Naive thymus-derived CD4-positive, alpha-beta T cell (primary cell): Measurements from ENCODE around the gene HPGDS. TPM values are rescaled to one million over a fixed set of nuclear protein-coding genes. Genes with fewer than 3 reads are reported as not detected.

Experiments used
- ATAC-seq: fragments of 150-1000 bp; cut with Tn5 transposase; 2 replicates; pipeline ENCODE4 v1.10.0; 2021; ENCODE audit warnings: mild to moderate bottlenecking, moderate library complexity
- CTCF ChIA-PET: fragments of 350-600 bp; sonication (Branson Sonifier 250); formaldehyde crosslinking; loops from one replicate; lab custom pipeline; 2021; ENCODE audit warnings: antibody characterized with exemption; lab: Charles Lee
- POLR2A ChIA-PET: fragments of 350-600 bp; sonication (Branson Sonifier 250); formaldehyde crosslinking; loops from one replicate; lab custom pipeline; 2021; ENCODE audit warnings: antibody characterized with exemption, inconsistent platforms; lab: Charles Lee
- DNase-seq, 9 donors: peaks; one replicate each; pipeline versions ENCODE4 v3.0.0 to v3.0.0-alpha.2; 2020 to 2022; ENCODE audit warnings: mixed read lengths in 1 of 9
- H3K27ac ChIP-seq: one replicate; pipeline ENCODE4 v1.7.0; 2013; ENCODE audit warnings: mild to moderate bottlenecking, low read depth, low read length, moderate library complexity
- H3K27me3 ChIP-seq, 2 donors: one replicate each; pipeline ENCODE4 v1.7.0; 2013; ENCODE audit warnings: low read length in 2 of 2, mild to moderate bottlenecking in 2 of 2, moderate library complexity in 2 of 2; ENCODE audit not compliant: control insufficient read depth in 2 of 2, insufficient read depth in 2 of 2
- H3K36me3 ChIP-seq, 3 experiments: 1 replicate in 2 of 3; 2 replicates in 1 of 3; pipeline ENCODE4 v1.7.0; 2013; ENCODE audit warnings: low read length in 3 of 3, mild to moderate bottlenecking in 3 of 3, moderate library complexity in 1 of 3; ENCODE audit not compliant: insufficient read depth in 3 of 3, control insufficient read depth in 2 of 3
- H3K4me1 ChIP-seq, 2 donors: one replicate each; pipeline ENCODE4 v1.7.0; 2013; ENCODE audit warnings: low read length in 2 of 2, mild to moderate bottlenecking in 2 of 2, moderate library complexity in 1 of 2; ENCODE audit not compliant: control insufficient read depth in 2 of 2, insufficient read depth in 2 of 2
- H3K4me3 ChIP-seq: 2 replicates; pipeline ENCODE4 v1.7.0; 2013; ENCODE audit warnings: mild to moderate bottlenecking, low read length
- H3K9me3 ChIP-seq, 3 experiments: 1 replicate in 2 of 3; 2 replicates in 1 of 3; pipeline ENCODE4 v1.7.0; 2013; ENCODE audit warnings: low read length in 3 of 3; ENCODE audit not compliant: control insufficient read depth in 2 of 3
- H3K27ac Mint-ChIP-seq, 9 donors: one replicate each; pipeline ENCODE4 v1.8.0; 2020 to 2022; ENCODE audit warnings: mixed read lengths in 9 of 9, mild to moderate bottlenecking in 8 of 9, moderate library complexity in 5 of 9, inconsistent platforms in 2 of 9
- H3K27me3 Mint-ChIP-seq, 5 donors: one replicate each; pipeline ENCODE4 v1.8.0; 2021 to 2022; ENCODE audit warnings: mixed read lengths in 5 of 5, mild to moderate bottlenecking in 1 of 5
- H3K36me3 Mint-ChIP-seq, 5 donors: one replicate each; pipeline ENCODE4 v1.8.0; 2020 to 2022; ENCODE audit warnings: mixed read lengths in 5 of 5, mild to moderate bottlenecking in 3 of 5, inconsistent platforms in 1 of 5
- H3K4me1 Mint-ChIP-seq, 7 donors: one replicate each; pipeline ENCODE4 v1.8.0; 2020 to 2022; ENCODE audit warnings: mixed read lengths in 7 of 7, mild to moderate bottlenecking in 3 of 7, inconsistent platforms in 1 of 7
- H3K4me3 Mint-ChIP-seq, 10 donors: one replicate each; pipeline ENCODE4 v1.8.0; 2020 to 2022; ENCODE audit warnings: mild to moderate bottlenecking in 10 of 10, mixed read lengths in 10 of 10, moderate library complexity in 6 of 10, inconsistent platforms in 2 of 10
- H3K9me3 Mint-ChIP-seq, 11 donors: one replicate each; pipeline ENCODE4 v1.8.0; 2020 to 2022; ENCODE audit warnings: mixed read lengths in 11 of 11, mild to moderate bottlenecking in 4 of 11, inconsistent platforms in 1 of 11, moderate library complexity in 1 of 11
- intact Hi-C, 2 donors: fragments of 100-400 bp; cut with micrococcal nuclease; formaldehyde crosslinking; loops; one replicate each; pipeline ENCODE4 v1.15.1; 2023
- polyA plus RNA-seq, 2 donors: library from polyadenylated mRNA; unstranded; fragments of 300-500 nt; fragmentation: Illumina TruSeq; gene quantifications; one replicate each; pipeline ENCODE4 v1.2.3, GENCODE V29; 2021
- total RNA-seq, 6 experiments: library from RNA in 5 of 6; stranded (reverse) in 5 of 6; gene quantifications; 1 replicate in 5 of 6; 2 replicates in 1 of 6; pipeline ENCODE4 v1.2.3 and lab custom pipeline; 2021 to 2026

The HPGDS gene
- total and polyA plus RNA-seq, 7 experiments from 2014 or later = 0.72 to 2.3 TPM; not detected in 5

GRCh38 chr4:94352163-94352562 is 9.5 kb upstream of the HPGDS start:
- intact Hi-C loops = no loop called here
- CTCF ChIA-PET = no interaction called here
- no peak for DNase-seq

DNA sequence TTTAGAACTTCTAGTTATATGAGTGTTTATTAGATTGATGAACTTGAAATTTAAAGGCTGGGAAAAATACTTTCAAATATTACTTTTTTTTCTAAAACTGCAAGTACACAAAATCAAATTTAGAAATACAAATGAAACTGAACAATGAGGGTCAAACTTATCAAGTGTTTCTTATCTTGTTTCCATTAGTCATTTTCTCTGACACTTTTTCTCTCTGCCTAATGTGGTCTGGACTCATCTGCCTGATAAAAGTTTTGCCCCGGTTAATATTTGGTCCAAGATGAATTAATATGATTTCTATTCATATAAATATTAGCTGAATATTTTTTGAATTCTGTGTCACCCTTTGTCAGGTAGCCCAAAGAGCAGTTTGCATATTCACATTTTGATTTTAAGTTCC is 8.7 kb upstream of the HPGDS start:
- no peak overlapping the region for H3K4me3 Mint-ChIP-seq
- ATAC-seq (no peak), DNase-seq (no peak)
- Histone ChIP-seq H3K27me3 (no peaks in the 10 kb centered on the region), H3K4me3 (no peak overlapping the region), H3K9me3 (no peaks in the 10 kb centered on the region), H3K27ac (no peak overlapping the region), H3K36me3 (no peaks in the 10 kb centered on the region), H3K4me1 (no peaks in the 10 kb centered on the region)
- peaks cover 0 to 2% (median 0%) of the 10 kb centered on the region in 11 donors for H3K9me3 Mint-ChIP-seq
- no peak overlapping the region for H3K27ac Mint-ChIP-seq
- intact Hi-C loops = no loop called here
- H3K4me1 Mint-ChIP-seq = peaks cover 0 to 24% (median 11%) of the 10 kb centered on the region in 7 donors
- POLR2A ChIA-PET = no interaction called here
- no peaks in the 10 kb centered on the region for H3K36me3 Mint-ChIP-seq
- CTCF ChIA-PET = no interaction called here
- peaks cover 14 to 26% (median 17%) of the 10 kb centered on the region in 5 donors for H3K27me3 Mint-ChIP-seq

More at GRCh38 chr4:94352163-94352562, 9.5 kb upstream of the HPGDS start:
- ATAC-seq = no peak
- H3K27me3 ChIP-seq = no peaks in the 10 kb centered on the region
- Mint-ChIP-seq H3K9me3 (peaks cover 0 to 2% (median 0%) of the 10 kb centered on the region in 11 donors), H3K27ac (no peak overlapping the region), H3K4me1 (peaks cover 0 to 17% (median 11%) of the 10 kb centered on the region in 7 donors), H3K27me3 (peaks cover 14 to 26% (median 17%) of the 10 kb centered on the region in 5 donors), H3K4me3 (no peak overlapping the region), H3K36me3 (no peaks in the 10 kb centered on the region)
- H3K4me3 ChIP-seq = no peak overlapping the region
- H3K36me3 ChIP-seq = no peaks in the 10 kb centered on the region
- H3K27ac ChIP-seq = no peak overlapping the region
- no peaks in the 10 kb centered on the region for H3K9me3 ChIP-seq
- POLR2A ChIA-PET = no interaction called here
- H3K4me1 ChIP-seq = no peaks in the 10 kb centered on the region

DNA sequence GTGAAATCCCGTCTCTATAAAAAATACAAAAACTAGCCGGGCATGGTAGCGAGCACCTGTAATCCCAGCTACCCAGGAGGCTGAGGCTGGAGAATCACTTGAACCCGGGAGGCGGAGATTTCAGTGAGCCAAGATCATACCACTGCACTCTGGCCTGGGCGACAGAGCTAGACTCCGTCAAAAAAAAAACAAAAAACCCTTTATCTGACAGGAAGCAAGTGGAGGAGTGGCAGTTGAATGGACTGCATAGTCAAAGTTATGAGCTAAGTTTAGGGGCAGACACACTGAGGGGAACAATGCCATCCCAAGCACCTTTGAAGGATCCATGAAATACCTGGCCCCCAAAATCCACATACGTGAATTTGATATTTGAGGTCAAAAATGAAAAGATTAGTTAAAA is 7.5 kb upstream of the HPGDS start:
- intact Hi-C loops = no loop called here
- Mint-ChIP-seq H3K27me3 (peaks cover 14 to 26% (median 17%) of the 10 kb centered on the region in 5 donors), H3K36me3 (no peaks in the 10 kb centered on the region), H3K4me1 (peaks cover 0 to 30% (median 11%) of the 10 kb centered on the region in 7 donors), H3K9me3 (peaks cover 0 to 2% (median 0%) of the 10 kb centered on the region in 11 donors), H3K27ac (no peak overlapping the region), H3K4me3 (no peak overlapping the region)
- no peaks in the 10 kb centered on the region for H3K27me3 ChIP-seq
- no peak overlapping the region for H3K27ac ChIP-seq
- POLR2A ChIA-PET = no interaction called here
- no peaks in the 10 kb centered on the region for H3K4me1 ChIP-seq
- no peak overlapping the region for H3K4me3 ChIP-seq
- no peak for DNase-seq
- H3K9me3 ChIP-seq = no peaks in the 10 kb centered on the region
- CTCF ChIA-PET = no interaction called here
- H3K36me3 ChIP-seq = no peaks in the 10 kb centered on the region
- no peak for ATAC-seq

GRCh38 chr4:94349193-94349592 is 6.6 kb upstream of the HPGDS start:
- Histone ChIP-seq H3K27ac (no peak overlapping the region), H3K27me3 (no peaks in the 10 kb centered on the region), H3K36me3 (no peaks in the 10 kb centered on the region), H3K4me1 (no peaks in the 10 kb centered on the region), H3K9me3 (no peaks in the 10 kb centered on the region), H3K4me3 (no peak overlapping the region)
- H3K9me3 Mint-ChIP-seq = peaks cover 0 to 2% (median 0%) of the 10 kb centered on the region in 11 donors
- DNase-seq (no peak), ATAC-seq (no peak)
- H3K4me1 Mint-ChIP-seq = peaks cover 0 to 31% (median 11%) of the 10 kb centered on the region in 7 donors
- no peak overlapping the region for H3K4me3 Mint-ChIP-seq
- intact Hi-C loops = no loop called here
- H3K36me3 Mint-ChIP-seq = no peaks in the 10 kb centered on the region
- no peak overlapping the region for H3K27ac Mint-ChIP-seq
- ChIA-PET POLR2A (no interaction called here), CTCF (no interaction called here)
- H3K27me3 Mint-ChIP-seq = peaks cover 14 to 22% (median 17%) of the 10 kb centered on the region in 5 donors

- Histone ChIP-seq H3K4me3 (no peak overlapping the region), H3K9me3 (no peaks in the 10 kb centered on the region), H3K4me1 (no peaks in the 10 kb centered on the region), H3K27ac (no peak overlapping the region), H3K36me3 (no peaks in the 10 kb centered on the region), H3K27me3 (no peaks in the 10 kb centered on the region)
- ATAC-seq = no peak
- POLR2A ChIA-PET = no interaction called here
- DNase-seq = no peak
- intact Hi-C loops = no loop called here
- Mint-ChIP-seq H3K4me1 (peaks cover 0 to 31% (median 11%) of the 10 kb centered on the region in 7 donors), H3K27me3 (peaks cover 14 to 20% (median 17%) of the 10 kb centered on the region in 5 donors), H3K36me3 (no peaks in the 10 kb centered on the region), H3K4me3 (no peak overlapping the region), H3K27ac (no peak overlapping the region), H3K9me3 (peaks cover 0 to 2% (median 0%) of the 10 kb centered on the region in 11 donors)
- CTCF ChIA-PET = no interaction called here
Measured at GRCh38 chr4:94348666-94349065, 6.0 kb upstream of the HPGDS start.

DNA sequence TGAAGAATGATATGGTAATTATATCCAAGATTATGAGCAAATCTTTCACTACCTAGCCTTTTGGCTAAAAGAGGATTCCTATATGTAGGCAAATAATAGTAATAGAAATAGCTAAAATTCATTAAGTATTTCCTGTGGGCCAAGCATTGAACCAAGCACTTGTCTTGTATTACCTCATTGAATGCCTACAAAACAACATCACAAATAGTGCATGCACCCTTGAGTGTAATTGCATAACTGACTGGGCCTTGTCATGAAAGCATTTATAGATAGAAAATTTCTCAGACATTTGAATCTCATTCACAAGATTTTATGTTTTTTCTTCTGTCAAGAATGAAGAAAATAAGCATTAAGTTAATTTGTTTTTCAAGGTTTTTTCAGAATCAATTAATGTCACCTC is 3.9 kb upstream of the HPGDS start:
- H3K36me3 ChIP-seq = no peaks in the 10 kb centered on the region
- POLR2A ChIA-PET = no interaction called here
- peaks cover 0 to 32% (median 7%) of the 10 kb centered on the region in 7 donors for H3K4me1 Mint-ChIP-seq
- no peaks in the 10 kb centered on the region for H3K27me3 ChIP-seq
- H3K27ac Mint-ChIP-seq = no peak overlapping the region
- no peak overlapping the region for H3K4me3 ChIP-seq
- H3K4me3 Mint-ChIP-seq = no peak overlapping the region
- H3K9me3 Mint-ChIP-seq = peaks cover 0 to 2% (median 0%) of the 10 kb centered on the region in 11 donors
- DNase-seq = no peak
- no peak for ATAC-seq
- H3K9me3 ChIP-seq = no peaks in the 10 kb centered on the region
- H3K4me1 ChIP-seq = no peaks in the 10 kb centered on the region
- no peaks in the 10 kb centered on the region for H3K36me3 Mint-ChIP-seq
- H3K27me3 Mint-ChIP-seq = peaks cover 7 to 12% (median 11%) of the 10 kb centered on the region in 5 donors
- intact Hi-C loops = no loop called here
- no peak overlapping the region for H3K27ac ChIP-seq
- CTCF ChIA-PET = interaction anchor here (0.6 kb wide), 1 partner anchor 44 kb away, joined by 5 read pairs; no protein-coding TSS in a partner anchor

DNA sequence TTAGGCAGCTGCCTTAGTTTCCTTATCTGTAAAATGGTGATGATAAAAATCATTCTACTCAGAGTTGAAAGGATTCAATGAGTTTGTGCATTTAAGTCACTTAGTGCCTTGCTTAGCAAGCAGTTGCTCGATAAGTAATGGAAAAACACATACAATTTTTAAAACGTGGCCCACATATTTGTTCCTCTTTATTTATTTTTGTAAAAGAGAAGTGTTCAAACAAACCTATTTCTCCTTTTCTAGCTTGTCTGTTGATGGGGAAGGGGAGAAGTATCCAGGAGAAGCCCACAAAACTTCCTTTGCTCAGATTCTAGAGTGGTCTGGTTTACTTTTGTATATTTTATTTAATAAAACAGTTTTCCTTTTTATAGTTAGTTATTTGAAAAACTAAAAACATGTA is 3.3 kb upstream of the HPGDS start:
- ChIA-PET CTCF (no interaction called here), POLR2A (no interaction called here)
- Histone ChIP-seq H3K27me3 (no peaks in the 10 kb centered on the region), H3K4me3 (no peak overlapping the region), H3K27ac (no peak overlapping the region), H3K36me3 (no peaks in the 10 kb centered on the region), H3K4me1 (no peaks in the 10 kb centered on the region), H3K9me3 (no peaks in the 10 kb centered on the region)
- Mint-ChIP-seq H3K36me3 (no peaks in the 10 kb centered on the region), H3K9me3 (peaks cover 0 to 2% (median 0%) of the 10 kb centered on the region in 11 donors), H3K27ac (no peak overlapping the region), H3K4me1 (peaks cover 0 to 32% (median 7%) of the 10 kb centered on the region in 7 donors), H3K4me3 (no peak overlapping the region), H3K27me3 (peaks cover 7 to 12% (median 7%) of the 10 kb centered on the region in 5 donors)
- intact Hi-C loops = no loop called here
- ATAC-seq (no peak), DNase-seq (no peak)
